AG04449 (cell line): ENCODE measurements around the gene TMEM245.
A peak's percentile ranks its signal among the peaks of the same experiment; 100 is the strongest.

Experiments used
- CTCF ChIA-PET: fragments of 350-600 bp; formaldehyde crosslinking; extraction: SDS; loops from one replicate; lab custom pipeline; 2021; ENCODE audit warnings: antibody characterized with exemption; lab: Yijun Ruan, JAX
- POLR2A ChIA-PET: fragments of 400-600, 350-600 bp; formaldehyde crosslinking; extraction: SDS; loops from one replicate; lab custom pipeline; 2020; ENCODE audit warnings: antibody characterized with exemption, inconsistent platforms; lab: Yijun Ruan, JAX
- DNase-seq: peaks from one replicate; pipeline ENCODE4 v3.0.0-alpha.2; 2010; ENCODE audit warnings: low read depth, low spot score
- H3K4me3 ChIP-seq: 2 replicates; pipeline ENCODE4 v1.5.1; 2011; ENCODE audit warnings: low read depth, mild to moderate bottlenecking, control low read depth, low read length
- TF ChIP-seq, protein P1 (sequence below): IDR thresholded peaks from one replicate; pipeline ENCODE4 v1.5.1; 2011; ENCODE audit warnings: mild to moderate bottlenecking, moderate library complexity, low read length, control low read depth, inconsistent platforms; ENCODE audit not compliant: insufficient read depth; ENCODE audit errors: missing control alignments

TMEM245 gene

DNA sequence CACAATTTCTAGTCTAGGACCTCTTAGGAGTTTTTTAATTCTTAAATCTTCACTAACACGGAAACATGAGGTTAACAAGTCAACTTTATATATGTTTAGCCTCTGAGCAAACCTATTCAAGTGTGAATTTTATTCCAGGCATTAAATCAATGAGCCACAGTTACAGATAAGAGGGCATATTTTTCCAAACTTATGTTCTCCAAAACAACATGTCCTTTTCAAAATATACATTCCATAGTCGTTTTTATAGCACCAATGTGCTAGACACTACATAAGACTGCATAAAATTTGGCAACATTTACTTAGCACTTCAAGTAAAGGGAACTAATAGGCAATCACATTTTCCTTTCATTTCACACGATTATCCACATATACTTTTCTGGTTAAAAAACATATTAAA lies 6.5 kb downstream of the TMEM245 start:
- ChIA-PET POLR2A (no interaction called here), CTCF (no interaction called here)
- DNase-seq: no peak
- no peak overlapping the region for H3K4me3 ChIP-seq
- TF ChIP-seq, protein P1, sequence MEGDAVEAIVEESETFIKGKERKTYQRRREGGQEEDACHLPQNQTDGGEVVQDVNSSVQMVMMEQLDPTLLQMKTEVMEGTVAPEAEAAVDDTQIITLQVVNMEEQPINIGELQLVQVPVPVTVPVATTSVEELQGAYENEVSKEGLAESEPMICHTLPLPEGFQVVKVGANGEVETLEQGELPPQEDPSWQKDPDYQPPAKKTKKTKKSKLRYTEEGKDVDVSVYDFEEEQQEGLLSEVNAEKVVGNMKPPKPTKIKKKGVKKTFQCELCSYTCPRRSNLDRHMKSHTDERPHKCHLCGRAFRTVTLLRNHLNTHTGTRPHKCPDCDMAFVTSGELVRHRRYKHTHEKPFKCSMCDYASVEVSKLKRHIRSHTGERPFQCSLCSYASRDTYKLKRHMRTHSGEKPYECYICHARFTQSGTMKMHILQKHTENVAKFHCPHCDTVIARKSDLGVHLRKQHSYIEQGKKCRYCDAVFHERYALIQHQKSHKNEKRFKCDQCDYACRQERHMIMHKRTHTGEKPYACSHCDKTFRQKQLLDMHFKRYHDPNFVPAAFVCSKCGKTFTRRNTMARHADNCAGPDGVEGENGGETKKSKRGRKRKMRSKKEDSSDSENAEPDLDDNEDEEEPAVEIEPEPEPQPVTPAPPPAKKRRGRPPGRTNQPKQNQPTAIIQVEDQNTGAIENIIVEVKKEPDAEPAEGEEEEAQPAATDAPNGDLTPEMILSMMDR: no peak

DNA sequence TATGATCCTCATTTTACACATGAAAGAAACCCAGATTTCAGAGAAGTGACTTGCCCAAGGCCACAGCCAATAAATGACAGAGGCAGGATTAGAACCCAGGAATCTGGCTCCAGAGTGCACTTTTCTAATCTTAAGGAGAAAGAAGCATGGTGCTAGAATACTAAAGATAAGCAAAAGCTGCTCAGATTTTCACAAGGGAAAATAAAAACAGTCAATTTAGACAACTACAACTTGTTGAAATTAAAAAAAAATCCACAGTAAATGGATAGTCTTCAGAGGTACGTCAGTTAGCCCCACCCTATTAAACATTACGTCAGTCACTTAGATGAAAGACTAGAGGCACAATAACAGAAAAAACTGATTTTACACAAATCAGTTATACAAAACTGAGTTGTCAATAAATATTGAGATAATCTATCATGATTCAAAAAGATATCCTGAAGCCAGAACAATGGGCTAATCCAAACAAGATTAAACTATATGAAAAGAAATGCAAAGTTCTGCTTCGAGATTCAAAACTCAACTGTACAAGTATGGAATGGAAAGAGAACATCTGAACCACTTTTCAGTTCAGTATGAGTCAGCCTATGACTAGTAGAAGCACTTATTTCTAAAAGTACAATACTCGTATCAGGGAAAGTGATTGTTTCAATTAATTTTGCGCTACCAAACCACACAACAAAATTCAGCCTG lies 9.3 kb downstream of the TMEM245 start:
- ChIA-PET CTCF (interaction anchor here (2.1 kb wide), 1 partner anchor 10 kb away, joined by 9 read pairs; no protein-coding TSS in a partner anchor), POLR2A (interaction anchor here (0.8 to 1.4 kb wide), 2 partner anchors 9 to 10 kb away, joined by 5 to 9 read pairs; partner anchors contain the start of gene TMEM245)
- TF ChIP-seq, protein P1: no peak
- H3K4me3 ChIP-seq: peak overlapping the region; percentile 18
- DNase-seq: no peak

DNA sequence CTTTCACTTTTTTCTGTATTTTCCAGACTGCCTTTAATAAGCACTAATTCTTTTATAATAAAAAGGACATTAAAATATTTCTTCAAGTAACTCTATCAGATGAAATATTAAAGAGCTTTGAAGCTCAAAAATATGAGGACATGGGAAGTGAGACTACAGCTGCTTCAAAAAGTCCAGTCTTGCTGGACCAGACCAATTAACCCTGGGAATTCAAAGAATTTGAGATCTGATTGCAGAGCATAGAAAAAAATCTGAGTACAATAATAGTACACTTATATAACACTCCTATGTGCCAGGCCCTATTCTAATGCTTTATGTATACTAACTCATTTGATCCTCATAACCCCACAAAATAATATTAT lies 9.8 kb downstream of the TMEM245 start:
- CTCF ChIA-PET: interaction anchor here (0.8 to 2.1 kb wide), 2 partner anchors 9 kb away, joined by 4 to 9 read pairs; no protein-coding TSS in a partner anchor
- DNase-seq: no peak
- no peak overlapping the region for H3K4me3 ChIP-seq
- TF ChIP-seq, protein P1: no peak
- POLR2A ChIA-PET: interaction anchor here (1.4 kb wide), 1 partner anchor 10 kb away, joined by 9 read pairs; the partner anchor contains the start of gene TMEM245

DNA sequence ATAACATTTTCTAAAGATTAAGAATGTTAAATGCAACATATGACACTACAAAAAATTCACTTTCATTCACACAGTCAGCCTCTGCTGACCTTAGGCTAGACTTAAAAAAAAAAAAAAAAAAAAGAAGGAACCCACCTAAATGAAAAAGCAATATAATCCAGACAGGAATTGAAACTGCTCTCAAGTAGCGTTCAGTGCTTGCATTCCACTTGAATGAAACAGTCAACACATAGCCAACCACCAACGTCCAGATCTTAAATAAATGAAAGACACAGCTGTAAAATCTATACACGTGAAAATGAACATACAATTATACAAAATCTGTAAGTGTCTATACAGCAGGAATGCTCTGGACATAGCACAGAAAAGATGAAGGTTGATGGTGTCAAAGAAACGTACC lies 11.4 kb downstream of the TMEM245 start:
- TF ChIP-seq, protein P1: no peak
- ChIA-PET CTCF (interaction anchor here (1.2 to 2.1 kb wide), 2 partner anchors 8 to 231 kb away, joined by 3 to 9 read pairs; no protein-coding TSS in a partner anchor), POLR2A (interaction anchor here (0.6 kb wide), 1 partner anchor 10 kb away, joined by 3 read pairs; no protein-coding TSS in a partner anchor)
- DNase-seq: no peak
- no peak overlapping the region; the same call in 1 of the 2 replicates for H3K4me3 ChIP-seq

DNA sequence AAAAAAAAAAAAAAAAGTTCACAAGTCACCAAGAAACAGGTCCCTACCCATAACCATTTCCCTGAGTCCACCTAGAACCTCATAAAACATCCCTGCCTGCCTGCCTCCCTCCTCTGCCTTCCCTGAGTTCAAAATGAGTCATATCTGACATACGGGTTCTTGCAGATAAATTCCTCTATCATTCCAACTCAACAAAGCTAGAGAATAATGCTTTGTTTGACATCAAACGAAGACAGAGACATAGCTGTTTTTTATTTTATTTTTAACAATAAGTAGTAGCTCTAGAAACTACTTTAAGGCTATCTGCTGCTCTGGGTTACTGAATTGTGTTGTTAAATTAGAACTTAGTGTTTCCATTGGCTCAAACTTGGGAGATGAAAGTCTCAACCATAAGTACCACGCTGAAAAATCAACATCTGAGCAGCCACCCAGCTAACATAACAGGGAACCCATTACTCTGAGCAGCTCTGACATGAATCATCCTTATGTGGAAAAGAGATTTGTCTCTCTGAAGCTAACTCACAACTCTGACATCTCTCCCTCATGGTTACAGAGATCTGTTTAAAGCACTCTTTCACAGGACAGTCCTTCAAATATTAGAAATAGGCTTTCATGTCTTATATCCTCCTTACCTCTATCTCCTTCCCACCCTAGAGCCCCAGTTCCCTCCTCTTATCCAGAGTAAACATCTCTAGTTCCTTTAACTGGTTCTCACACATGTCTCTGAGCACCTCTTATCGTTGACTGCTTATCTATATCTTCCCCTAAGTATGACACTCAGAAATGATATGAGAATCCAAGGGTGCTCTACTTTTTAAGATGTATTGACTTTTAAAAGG lies 12.1 kb downstream of the TMEM245 start:
- ChIA-PET POLR2A (no interaction called here), CTCF (no interaction called here)
- no peak for DNase-seq
- H3K4me3 ChIP-seq: peak overlapping the region; percentile 41
- TF ChIP-seq, protein P1: no peak
